Measurements from ENCODE around the gene TBC1D3I.

The TBC1D3I gene

DNA sequence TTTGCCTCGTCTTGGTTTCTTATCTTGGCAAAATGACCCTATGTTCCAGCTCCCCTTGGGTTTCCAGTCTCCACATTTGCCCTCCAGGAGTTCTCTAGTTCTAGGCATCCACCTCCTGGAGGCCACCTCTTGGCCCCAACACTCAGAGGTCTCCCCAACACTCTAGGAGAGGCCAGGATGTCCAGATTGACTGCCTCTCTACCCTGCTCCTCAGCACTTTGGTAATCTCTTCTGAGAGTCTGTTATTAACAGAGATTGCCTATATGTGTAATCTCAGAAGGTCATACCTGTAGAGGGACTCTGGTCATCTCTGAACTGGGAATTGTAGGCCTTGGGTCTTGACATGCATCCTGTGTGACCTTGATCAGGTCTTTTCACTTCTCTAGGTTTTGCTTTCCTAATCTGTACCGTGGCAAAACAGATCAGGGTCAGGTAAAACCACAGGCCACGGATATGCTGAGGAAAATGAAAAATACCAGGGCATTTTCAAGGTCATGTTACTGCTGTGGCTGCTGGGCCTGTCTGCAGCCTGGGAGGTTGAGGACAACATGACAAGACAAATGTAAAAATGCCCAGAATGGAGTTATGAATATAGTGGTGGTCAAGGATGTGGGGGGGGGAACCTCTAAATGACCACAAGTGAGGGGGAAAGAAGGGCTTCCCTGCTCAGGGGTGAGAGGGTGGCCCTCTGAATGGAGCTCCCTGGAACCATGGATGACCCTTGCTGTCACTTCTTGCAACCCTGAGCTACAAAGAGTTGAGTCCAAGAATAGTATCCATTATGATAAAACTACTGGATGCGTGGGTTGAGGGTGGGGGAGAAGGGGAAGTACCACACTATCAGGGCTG is 58.5 kb downstream of the TBC1D3I start:
- no peak for DNase-seq

DNA sequence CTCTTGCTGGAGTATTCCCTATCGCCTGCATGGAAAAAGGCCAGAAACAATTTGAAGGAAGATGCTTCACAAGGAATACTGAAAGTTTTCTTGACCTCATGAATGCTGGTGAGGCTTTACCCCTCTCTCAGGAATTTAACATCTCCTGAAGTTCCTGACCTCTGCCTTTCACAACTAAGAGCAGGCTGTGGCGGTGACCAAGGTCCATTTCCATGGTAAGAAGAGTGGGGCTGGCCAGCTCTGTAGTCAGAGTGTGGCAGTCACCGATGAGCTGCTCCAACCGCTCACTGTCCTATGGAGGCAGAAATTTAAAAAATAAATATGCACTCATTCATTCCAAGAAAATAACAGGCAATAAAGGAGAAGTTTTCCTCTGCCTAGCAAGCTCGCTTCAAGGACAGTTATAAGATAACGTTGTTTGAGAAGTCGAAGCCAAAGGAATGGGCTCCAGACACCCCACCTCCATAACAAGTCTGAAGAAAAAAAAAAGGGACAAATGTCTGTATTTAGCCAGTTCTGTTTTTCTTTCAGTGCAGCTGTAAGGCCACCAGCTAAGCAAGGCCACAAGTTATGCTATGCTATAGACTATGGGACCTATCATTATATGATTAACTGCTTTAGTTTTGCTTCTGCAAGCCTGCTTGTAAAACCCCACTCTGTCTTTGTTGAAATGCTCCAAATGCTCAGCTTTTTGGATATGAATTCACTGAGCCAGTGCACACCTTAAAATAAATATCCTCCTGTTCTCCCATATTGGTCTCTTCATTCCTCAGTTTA is 59.5 kb downstream of the TBC1D3I start:
- no peak for DNase-seq
